Cardiac muscle cell (in vitro differentiated cells and primary cell): ENCODE measurements around the gene SINHCAF. TPM values are rescaled to one million over a fixed set of nuclear protein-coding genes. Genes with fewer than 3 reads are reported as not detected.

ENCODE experiments used
- DNase-seq, 2 donors: peaks; one replicate each; pipeline versions ENCODE4 v3.0.0 to v3.0.0-alpha.2; 2010 to 2017; ENCODE audit warnings: low read depth in 1 of 2, low spot score in 1 of 2
- H3K27ac ChIP-seq: fragments of 200-600 bp; sonication (generic); 2 replicates; pipeline ENCODE4 v1.5.1; 2016
- H3K27me3 ChIP-seq: fragments of 200-600 bp; sonication (generic); 2 replicates; pipeline ENCODE4 v1.6.0; 2016; ENCODE audit warnings: control low read depth
- H3K36me3 ChIP-seq: fragments of 200-600 bp; sonication (generic); 2 replicates; pipeline ENCODE4 v1.5.1; 2016; ENCODE audit warnings: control low read depth
- H3K4me1 ChIP-seq: fragments of 200-600 bp; sonication (generic); 2 replicates; pipeline ENCODE4 v1.8.1; 2017; ENCODE audit warnings: low read depth, mild to moderate bottlenecking, mixed run types
- H3K4me3 ChIP-seq: fragments of 200-600 bp; sonication (generic); 2 replicates; pipeline ENCODE4 v1.5.1; 2016; ENCODE audit warnings: mild to moderate bottlenecking
- H3K9me3 ChIP-seq: fragments of 200-600 bp; sonication (generic); 2 replicates; pipeline ENCODE4 v1.5.1; 2017; ENCODE audit warnings: low read depth, mild to moderate bottlenecking, control low read depth
- CTCF ChIP-seq: IDR thresholded peaks from 2 replicates; pipeline ENCODE4 v1.5.1; 2012; ENCODE audit warnings: low read depth, mild to moderate bottlenecking, low read length
- polyA plus RNA-seq: library from polyadenylated mRNA; unstranded; fragments of >200 nt; fragmentation: Nextera tagmentation; extraction: Ambion mirVana; gene quantifications from 2 replicates; pipeline ENCODE4 v1.2.1, GENCODE V29; 2016
- total RNA-seq: library from RNA; depleted of rRNA; stranded (reverse); fragments of >200 nt; gene quantifications from 2 replicates; pipeline ENCODE4 v1.2.3, GENCODE V29; 2016

SINHCAF gene
- total and polyA plus RNA-seq, 2 experiments from 2014 or later = 102 to 176 TPM

- Histone ChIP-seq H3K4me1 (peaks cover 10% of the 10 kb centered on the region), H3K36me3 (no peaks in the 10 kb centered on the region)
- no peak for TF ChIP-seq CTCF
Observed at GRCh38 chr12:31310488-31310887, 15.5 kb downstream of the SINHCAF start.

GRCh38 chr12:31309279-31309678 lies 16.7 kb downstream of the SINHCAF start:
- Histone ChIP-seq H3K27me3 (no peaks in the 10 kb centered on the region), H3K27ac (no peak overlapping the region), H3K4me1 (no peaks in the 10 kb centered on the region), H3K36me3 (no peaks in the 10 kb centered on the region), H3K4me3 (no peak overlapping the region), H3K9me3 (no peaks in the 10 kb centered on the region)
- DNase-seq = no peak
- TF ChIP-seq CTCF = no peak

More at GRCh38 chr12:31310488-31310887, 15.5 kb downstream of the SINHCAF start:
- no peaks in the 10 kb centered on the region for H3K9me3 ChIP-seq
- H3K27me3 ChIP-seq = no peaks in the 10 kb centered on the region
- no peak overlapping the region for H3K4me3 ChIP-seq
- no peak for DNase-seq
- no peak overlapping the region for H3K27ac ChIP-seq

GRCh38 chr12:31308116-31308515 lies 17.8 kb downstream of the SINHCAF start:
- H3K27ac ChIP-seq = no peak overlapping the region
- no peaks in the 10 kb centered on the region for H3K4me1 ChIP-seq

GRCh38 chr12:31306866-31307265 lies 19.1 kb downstream of the SINHCAF start:
- H3K4me1 ChIP-seq = no peaks in the 10 kb centered on the region
- DNase-seq = no peak
- no peaks in the 10 kb centered on the region for H3K27me3 ChIP-seq
- no peaks in the 10 kb centered on the region for H3K9me3 ChIP-seq
- no peak overlapping the region for H3K27ac ChIP-seq
- no peak overlapping the region for H3K4me3 ChIP-seq
- TF ChIP-seq CTCF = no peak
- peaks cover 7% of the 10 kb centered on the region for H3K36me3 ChIP-seq

More at GRCh38 chr12:31308116-31308515, 17.8 kb downstream of the SINHCAF start:
- Histone ChIP-seq H3K36me3 (no peaks in the 10 kb centered on the region), H3K4me3 (no peak overlapping the region), H3K27me3 (no peaks in the 10 kb centered on the region), H3K9me3 (no peaks in the 10 kb centered on the region)
- no peak for DNase-seq
- TF ChIP-seq CTCF = no peak

- no peak overlapping the region for H3K4me3 ChIP-seq
- H3K36me3 ChIP-seq = peaks cover 7% of the 10 kb centered on the region
- H3K9me3 ChIP-seq = no peaks in the 10 kb centered on the region
- no peak overlapping the region for H3K27ac ChIP-seq
- no peak for TF ChIP-seq CTCF
- no peak for DNase-seq
- H3K4me1 ChIP-seq = no peaks in the 10 kb centered on the region
- no peaks in the 10 kb centered on the region for H3K27me3 ChIP-seq
Observed at GRCh38 chr12:31303466-31303865, 22.5 kb downstream of the SINHCAF start.

- no peaks in the 10 kb centered on the region for H3K27me3 ChIP-seq
- H3K4me1 ChIP-seq = no peaks in the 10 kb centered on the region
- H3K27ac ChIP-seq = peak overlapping the region; percentile 20
- no peak overlapping the region for H3K4me3 ChIP-seq
- TF ChIP-seq CTCF = no peak
- peaks cover 17% of the 10 kb centered on the region for H3K36me3 ChIP-seq
- no peaks in the 10 kb centered on the region for H3K9me3 ChIP-seq
- DNase-seq = no peak
Observed at GRCh38 chr12:31301311-31301710, 24.6 kb downstream of the SINHCAF start.
